ENCODE results near the gene RAD54L2. TPM values are rescaled to one million over a fixed set of nuclear protein-coding genes. Genes with fewer than 3 reads are reported as not detected.
A peak's percentile ranks its signal among the peaks of the same experiment; 100 is the strongest.
"Not testable (repeated sequence)": the region's sequence is repeated elsewhere in the genome, so short reads cannot be mapped to it uniquely, and the experiment has no call there.

RAD54L2 gene
- total and polyA plus RNA-seq, 5 experiments from 2014 or later: 14.1 to 43.4 (median 15.6) TPM

DNA sequence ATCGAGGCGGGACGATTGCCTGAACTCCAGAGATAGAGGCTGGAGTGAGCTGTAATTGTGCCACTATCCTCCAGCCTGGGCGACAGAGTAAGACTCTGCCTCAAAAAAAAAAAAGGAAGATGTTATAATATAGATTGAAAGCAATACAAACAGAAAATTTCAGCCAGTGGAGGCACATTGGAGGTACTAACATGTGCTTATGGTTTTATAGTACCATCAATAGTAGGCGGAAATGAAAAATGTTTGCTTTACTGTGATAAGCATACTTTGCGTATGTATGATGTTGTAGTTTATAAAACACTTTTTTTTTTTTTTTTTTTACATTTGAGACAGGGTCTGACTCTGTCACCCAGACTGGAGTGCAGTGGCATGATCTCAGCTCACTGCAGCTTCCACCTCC, 8.8 kb downstream of the RAD54L2 start:
- Mint-ChIP-seq H3K4me3 (no peak overlapping the region), H3K27me3 (no peaks in the 10 kb centered on the region), H3K9me3 (no peaks in the 10 kb centered on the region), H3K36me3 (peaks cover 0 to 69% (median 0%) of the 10 kb centered on the region in 3 donors), H3K27ac (no peak overlapping the region), H3K4me1 (peaks cover 3 to 11% (median 7%) of the 10 kb centered on the region in 4 donors)
- POLR2A ChIA-PET: interaction anchor here (0.6 to 1.0 kb wide), 2 partner anchors 8 to 47 kb away, joined by 3 to 5 read pairs; partner anchors contain the start of gene RAD54L2
- ATAC-seq (no peak), DNase-seq (no peak)

DNA sequence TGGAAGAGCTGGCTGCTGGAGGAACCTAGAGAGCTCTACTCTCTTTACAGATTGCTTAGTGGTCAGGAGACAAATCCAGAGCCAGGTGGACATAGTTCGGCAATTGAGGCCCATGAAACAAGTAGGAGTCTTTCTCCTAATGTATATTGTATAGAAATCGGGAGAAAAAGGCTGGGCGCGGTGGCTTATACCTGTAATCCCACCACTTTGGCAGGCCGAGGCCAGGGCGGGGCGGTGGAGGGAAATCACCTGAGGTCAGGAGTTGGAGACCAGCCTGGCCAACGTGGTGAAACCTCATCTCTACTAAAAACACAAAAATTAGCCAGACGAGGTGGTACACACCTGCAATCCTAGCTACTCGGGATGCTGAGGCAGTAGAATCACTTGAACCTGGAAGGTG, 10.8 kb downstream of the RAD54L2 start:
- ATAC-seq (no peak), DNase-seq (no peak)
- Mint-ChIP-seq H3K9me3 (no peaks in the 10 kb centered on the region), H3K36me3 (peaks cover 0 to 70% (median 0%) of the 10 kb centered on the region in 3 donors), H3K4me3 (no peak overlapping the region), H3K4me1 (peaks cover 0 to 8% (median 1%) of the 10 kb centered on the region in 4 donors), H3K27me3 (no peaks in the 10 kb centered on the region), H3K27ac (no peak overlapping the region)
- POLR2A ChIA-PET: interaction anchor here (0.7 kb wide), 1 partner anchor 1302 kb away, joined by 6 read pairs; no protein-coding TSS in a partner anchor

- H3K27me3 Mint-ChIP-seq: no peaks in the 10 kb centered on the region
- H3K4me1 Mint-ChIP-seq: peaks cover 0 to 5% (median 1%) of the 10 kb centered on the region in 4 donors
- H3K4me3 Mint-ChIP-seq: no peak overlapping the region
- H3K27ac Mint-ChIP-seq: peak overlapping the region in 1 of 10 donors; percentile 78
- no peaks in the 10 kb centered on the region for H3K9me3 Mint-ChIP-seq
- DNase-seq (no peak), ATAC-seq (no peak)
- H3K36me3 Mint-ChIP-seq: peaks cover 0 to 66% (median 0%) of the 10 kb centered on the region in 3 donors
- POLR2A ChIA-PET: interaction anchor here (0.5 to 0.9 kb wide), 2 partner anchors 9 to 38 kb away, joined by 3 to 6 read pairs; no protein-coding TSS in a partner anchor
Measured at GRCh38 chr3:51550080-51550819, 11.7 kb downstream of the RAD54L2 start.

- no peak for ATAC-seq
- H3K36me3 Mint-ChIP-seq: peaks cover 0 to 68% (median 1%) of the 10 kb centered on the region in 3 donors
- H3K27me3 Mint-ChIP-seq: no peaks in the 10 kb centered on the region
- DNase-seq: no peak
- no peak overlapping the region for H3K4me3 Mint-ChIP-seq
- no peaks in the 10 kb centered on the region for H3K9me3 Mint-ChIP-seq
- peak overlapping the region in 2 of 10 donors; percentile 24 to 30 for H3K27ac Mint-ChIP-seq
- POLR2A ChIA-PET: no interaction called here
- peaks cover 5 to 15% (median 9%) of the 10 kb centered on the region in 4 donors for H3K4me1 Mint-ChIP-seq
Measured at GRCh38 chr3:51557993-51558392, 19.5 kb downstream of the RAD54L2 start.

DNA sequence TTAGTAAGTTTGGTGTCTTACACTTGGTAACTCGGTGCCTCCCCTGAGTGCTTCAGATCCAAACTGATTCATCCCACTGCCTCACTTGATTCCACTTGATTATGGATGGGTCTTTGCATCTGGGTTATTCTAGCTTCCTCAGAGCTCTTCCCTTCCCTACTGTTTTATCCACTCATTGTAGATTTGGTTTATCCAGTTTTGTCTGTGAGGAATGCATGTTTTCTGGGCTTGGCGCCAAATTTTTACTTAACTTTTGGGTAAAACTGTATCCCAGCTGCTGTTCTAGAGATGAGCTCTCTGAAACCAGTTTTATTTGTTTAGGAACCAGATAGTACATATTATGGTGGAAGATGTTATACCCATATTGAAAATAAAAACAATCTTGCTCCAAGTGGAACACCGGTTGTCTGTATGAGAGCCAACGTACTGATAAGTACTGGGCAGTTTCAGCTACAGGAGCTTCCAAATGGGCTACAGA, 20.9 kb downstream of the RAD54L2 start:
- Mint-ChIP-seq H3K4me3 (no peak overlapping the region), H3K27me3 (no peaks in the 10 kb centered on the region), H3K27ac (no peak overlapping the region), H3K4me1 (peaks cover 16 to 20% (median 19%) of the 10 kb centered on the region in 4 donors), H3K36me3 (peaks cover 0 to 57% (median 1%) of the 10 kb centered on the region in 3 donors), H3K9me3 (no peaks in the 10 kb centered on the region)
- POLR2A ChIA-PET: interaction anchor here (1.1 to 1.6 kb wide), 2 partner anchors 9 to 21 kb away, joined by 3 to 4 read pairs; partner anchors contain the start of gene RAD54L2
- no peak for DNase-seq
- ATAC-seq: no peak

- peaks cover 0 to 55% (median 1%) of the 10 kb centered on the region in 3 donors for H3K36me3 Mint-ChIP-seq
- no peaks in the 10 kb centered on the region for H3K27me3 Mint-ChIP-seq
- POLR2A ChIA-PET: interaction anchor here (1.1 to 1.6 kb wide), 2 partner anchors 9 to 22 kb away, joined by 3 to 4 read pairs; partner anchors contain the start of gene RAD54L2
- DNase-seq (no peak), ATAC-seq (no peak)
- no peaks in the 10 kb centered on the region for H3K9me3 Mint-ChIP-seq
- H3K4me3 Mint-ChIP-seq: no peak overlapping the region
- peaks cover 16 to 20% (median 19%) of the 10 kb centered on the region in 4 donors for H3K4me1 Mint-ChIP-seq
- peak overlapping the region in 1 of 10 donors; percentile 74 for H3K27ac Mint-ChIP-seq
Measured at GRCh38 chr3:51559961-51560360, 21.4 kb downstream of the RAD54L2 start.

GRCh38 chr3:51562403-51562802, 23.9 kb downstream of the RAD54L2 start:
- H3K9me3 Mint-ChIP-seq, POLR2A ChIA-PET, ATAC-seq, DNase-seq, H3K27me3 Mint-ChIP-seq, H3K4me3 Mint-ChIP-seq: not testable (repeated sequence)
- Mint-ChIP-seq H3K27ac (peak overlapping the region in 1 of 10 donors; percentile 76), H3K4me1 (peaks cover 19 to 32% (median 27%) of the 10 kb centered on the region in 4 donors), H3K36me3 (peaks cover 0 to 51% (median 0%) of the 10 kb centered on the region in 3 donors)

GRCh38 chr3:51568036-51568435, 29.5 kb downstream of the RAD54L2 start:
- Mint-ChIP-seq H3K27ac (peak overlapping the region in 6 of 10 donors; percentile 3 to 78 (median 24)), H3K9me3 (no peaks in the 10 kb centered on the region)
- POLR2A ChIA-PET: no interaction called here

GRCh38 chr3:51568996-51569395, 30.5 kb downstream of the RAD54L2 start:
- DNase-seq: no peak
- POLR2A ChIA-PET: no interaction called here

More at GRCh38 chr3:51568036-51568435, 29.5 kb downstream of the RAD54L2 start:
- no peak for ATAC-seq
- Mint-ChIP-seq H3K4me1 (peaks cover 8 to 35% (median 26%) of the 10 kb centered on the region in 4 donors), H3K27me3 (no peaks in the 10 kb centered on the region), H3K4me3 (no peak overlapping the region), H3K36me3 (peaks cover 0 to 46% (median 10%) of the 10 kb centered on the region in 3 donors)
- DNase-seq: no peak

DNA sequence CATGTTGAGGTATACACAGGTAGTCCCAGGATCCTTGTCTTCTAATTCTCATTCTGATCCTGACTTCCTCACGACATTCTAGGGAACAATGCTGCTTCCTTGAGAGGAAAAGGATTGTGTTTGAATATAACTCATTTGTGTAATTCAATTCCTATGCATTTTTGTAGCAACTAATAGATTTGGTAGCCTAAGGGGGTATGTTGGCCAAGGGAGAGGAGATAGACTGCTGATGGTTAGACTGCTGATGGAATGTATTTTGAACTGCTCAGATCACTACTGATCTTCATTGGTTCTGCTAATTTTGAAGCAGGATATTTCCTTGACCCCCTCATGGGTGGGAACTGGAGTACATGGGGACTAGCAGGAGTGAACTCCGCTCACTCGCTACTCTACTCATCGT, 39.7 kb downstream of the RAD54L2 start:
- DNase-seq (no peak), ATAC-seq (no peak)
- H3K27me3 Mint-ChIP-seq: no peaks in the 10 kb centered on the region
- POLR2A ChIA-PET: interaction anchor here (0.5 kb wide), 1 partner anchor 40 kb away, joined by 3 read pairs; no protein-coding TSS in a partner anchor
- peaks cover 21 to 42% (median 32%) of the 10 kb centered on the region in 4 donors for H3K4me1 Mint-ChIP-seq
- no peaks in the 10 kb centered on the region for H3K9me3 Mint-ChIP-seq
- no peak overlapping the region for H3K4me3 Mint-ChIP-seq
- H3K36me3 Mint-ChIP-seq: peaks cover 0 to 62% (median 13%) of the 10 kb centered on the region in 3 donors
- peak overlapping the region in 3 of 10 donors; percentile 6 to 21 (median 10) for H3K27ac Mint-ChIP-seq

More at GRCh38 chr3:51568996-51569395, 30.5 kb downstream of the RAD54L2 start:
- Mint-ChIP-seq H3K27ac (no peak overlapping the region), H3K4me3 (no peak overlapping the region), H3K27me3 (no peaks in the 10 kb centered on the region), H3K4me1 (peaks cover 7 to 26% (median 19%) of the 10 kb centered on the region in 4 donors), H3K36me3 (peaks cover 0 to 53% (median 13%) of the 10 kb centered on the region in 3 donors), H3K9me3 (no peaks in the 10 kb centered on the region)
- ATAC-seq: no peak

GRCh38 chr3:51580418-51580817, 41.9 kb downstream of the RAD54L2 start:
- H3K4me1 Mint-ChIP-seq: peaks cover 24 to 35% (median 32%) of the 10 kb centered on the region in 4 donors
- ATAC-seq (no peak), DNase-seq (no peak)
- H3K36me3 Mint-ChIP-seq: peaks cover 0 to 60% (median 2%) of the 10 kb centered on the region in 3 donors
- POLR2A ChIA-PET: interaction anchor here (0.6 kb wide), 1 partner anchor 1245 kb away, joined by 3 read pairs; no protein-coding TSS in a partner anchor
- no peaks in the 10 kb centered on the region for H3K27me3 Mint-ChIP-seq
- H3K27ac Mint-ChIP-seq: no peak overlapping the region
- H3K9me3 Mint-ChIP-seq: no peaks in the 10 kb centered on the region
- H3K4me3 Mint-ChIP-seq: no peak overlapping the region

DNA sequence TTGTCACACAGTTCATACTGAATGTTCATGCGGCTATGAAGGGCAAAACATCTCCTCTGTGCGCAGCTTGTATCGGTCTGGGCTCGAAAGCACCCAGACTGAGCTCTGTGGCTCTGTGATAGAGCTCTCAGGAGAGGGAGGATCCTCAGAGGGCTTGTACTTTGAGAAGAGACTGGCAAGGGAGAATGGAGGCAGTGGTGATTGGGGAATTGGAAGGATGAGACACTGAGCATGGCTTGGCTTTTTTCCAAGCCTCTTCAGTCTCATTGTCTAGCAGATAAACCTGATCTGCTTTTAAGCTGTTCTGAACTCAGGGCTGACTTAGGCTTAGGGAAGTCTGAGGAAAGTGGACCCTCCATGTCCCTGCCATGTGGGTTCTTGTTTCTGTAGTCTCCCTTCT, 43.0 kb downstream of the RAD54L2 start:
- Mint-ChIP-seq H3K9me3 (no peaks in the 10 kb centered on the region), H3K4me1 (peaks cover 20 to 26% (median 24%) of the 10 kb centered on the region in 4 donors), H3K27me3 (no peaks in the 10 kb centered on the region), H3K27ac (peak overlapping the region in 3 of 10 donors; percentile 6 to 71 (median 11)), H3K4me3 (no peak overlapping the region), H3K36me3 (peaks cover 0 to 63% (median 2%) of the 10 kb centered on the region in 3 donors)
- no peak for ATAC-seq
- POLR2A ChIA-PET: no interaction called here
- no peak for DNase-seq

- Mint-ChIP-seq H3K9me3 (no peaks in the 10 kb centered on the region), H3K36me3 (peaks cover 0 to 62% (median 0%) of the 10 kb centered on the region in 3 donors), H3K27ac (no peak overlapping the region), H3K4me3 (no peak overlapping the region), H3K4me1 (peaks cover 6 to 23% (median 15%) of the 10 kb centered on the region in 4 donors), H3K27me3 (no peaks in the 10 kb centered on the region)
- DNase-seq (no peak), ATAC-seq (no peak)
- POLR2A ChIA-PET: no interaction called here
Measured at GRCh38 chr3:51585197-51585596, 46.7 kb downstream of the RAD54L2 start.

Data from naive thymus-derived CD8-positive, alpha-beta T cell (primary cell).